ENCODE data around the gene ITGB1BP2.

- TF ChIP-seq CREB5 (CRISPR knock-in tag; IDR thresholded peaks at IDR 0.05; ENCODE audit: low read depth) (no peak), CSDC2 (CRISPR knock-in tag; IDR thresholded peaks at IDR 0.05) (no peak), RARB (CRISPR knock-in tag; IDR thresholded peaks at IDR 0.05) (no peak)
Measured at GRCh38 chrX:71256856-71257255, 44.7 kb upstream of the ITGB1BP2 start.
